ENCODE data around the gene AIFM3. TPM values are rescaled to one million over a fixed set of nuclear protein-coding genes. Genes with fewer than 3 reads are reported as not detected.
A peak's percentile ranks its signal among the peaks of the same experiment; 100 is the strongest.

The AIFM3 gene
- total RNA-seq, 1 donor from 2014 or later = 0.47 TPM

GRCh38 chr22:20992056-20992442, 25.0 kb downstream of the AIFM3 start:
- peaks cover 5% of the 10 kb centered on the region for H3K36me3 Mint-ChIP-seq (ENCODE audit: low read depth)
- H3K9me3 Mint-ChIP-seq (ENCODE audit: low read depth) = no peaks in the 10 kb centered on the region
- TF ChIP-seq CTCF (IDR thresholded peaks at IDR 0.05) = no peak
- no peaks in the 10 kb centered on the region for H3K4me1 Mint-ChIP-seq (ENCODE audit: low read depth)
- H3K27ac Mint-ChIP-seq (ENCODE audit: unreplicated experiment) = no peak overlapping the region
- H3K4me3 Mint-ChIP-seq (ENCODE audit: unreplicated experiment) = no peak overlapping the region
- DNase-seq (ENCODE audit: low spot score) = no peak
- H3K27me3 Mint-ChIP-seq (ENCODE audit: low read depth) = no peaks in the 10 kb centered on the region

- TF ChIP-seq CTCF (IDR thresholded peaks at IDR 0.05) = no peak
- Mint-ChIP-seq H3K4me3 (ENCODE audit: unreplicated experiment) (no peak overlapping the region), H3K36me3 (ENCODE audit: low read depth) (peaks cover 5% of the 10 kb centered on the region), H3K4me1 (ENCODE audit: low read depth) (no peaks in the 10 kb centered on the region), H3K27ac (ENCODE audit: unreplicated experiment) (no peak overlapping the region), H3K9me3 (ENCODE audit: low read depth) (no peaks in the 10 kb centered on the region), H3K27me3 (ENCODE audit: low read depth) (no peaks in the 10 kb centered on the region)
- peak; percentile 87 for DNase-seq (ENCODE audit: low spot score)
Measured at GRCh38 chr22:20992456-20993303, 25.6 kb downstream of the AIFM3 start.

GRCh38 chr22:20993304-20994127, 26.5 kb downstream of the AIFM3 start:
- no peak overlapping the region for H3K4me3 Mint-ChIP-seq (ENCODE audit: unreplicated experiment)
- H3K9me3 Mint-ChIP-seq (ENCODE audit: low read depth) = no peaks in the 10 kb centered on the region
- DNase-seq (ENCODE audit: low spot score) = peak; percentile 91
- no peaks in the 10 kb centered on the region for H3K27me3 Mint-ChIP-seq (ENCODE audit: low read depth)
- H3K4me1 Mint-ChIP-seq (ENCODE audit: low read depth) = no peaks in the 10 kb centered on the region
- H3K27ac Mint-ChIP-seq (ENCODE audit: unreplicated experiment) = no peak overlapping the region
- H3K36me3 Mint-ChIP-seq (ENCODE audit: low read depth) = peaks cover 5% of the 10 kb centered on the region
- TF ChIP-seq CTCF (IDR thresholded peaks at IDR 0.05) = no peak

GRCh38 chr22:20994128-20994901, 27.3 kb downstream of the AIFM3 start:
- Mint-ChIP-seq H3K4me1 (ENCODE audit: low read depth) (no peaks in the 10 kb centered on the region), H3K9me3 (ENCODE audit: low read depth) (no peaks in the 10 kb centered on the region), H3K4me3 (ENCODE audit: unreplicated experiment) (no peak overlapping the region), H3K36me3 (ENCODE audit: low read depth) (peaks cover 5% of the 10 kb centered on the region), H3K27ac (ENCODE audit: unreplicated experiment) (no peak overlapping the region), H3K27me3 (ENCODE audit: low read depth) (no peaks in the 10 kb centered on the region)
- DNase-seq (ENCODE audit: low spot score) = peak; percentile 88
- no peak for TF ChIP-seq CTCF (IDR thresholded peaks at IDR 0.05)

GRCh38 chr22:20994902-20995241, 27.8 kb downstream of the AIFM3 start:
- Mint-ChIP-seq H3K27me3 (ENCODE audit: low read depth) (no peaks in the 10 kb centered on the region), H3K4me1 (ENCODE audit: low read depth) (peaks cover under 1% of the 10 kb centered on the region), H3K36me3 (ENCODE audit: low read depth) (peaks cover 5% of the 10 kb centered on the region), H3K27ac (ENCODE audit: unreplicated experiment) (no peak overlapping the region), H3K9me3 (ENCODE audit: low read depth) (no peaks in the 10 kb centered on the region), H3K4me3 (ENCODE audit: unreplicated experiment) (no peak overlapping the region)
- no peak for TF ChIP-seq CTCF (IDR thresholded peaks at IDR 0.05)
- no peak for DNase-seq (ENCODE audit: low spot score)
